ENCODE data around the gene MCTP1. TPM values are rescaled to one million over a fixed set of nuclear protein-coding genes. Genes with fewer than 3 reads are reported as not detected.
A peak's percentile ranks its signal among the peaks of the same experiment; 100 is the strongest.

Gene MCTP1
- total and polyA plus RNA-seq, 4 experiments from 2014 or later, result 0.31 to 0.42 (median 0.39) TPM; not detected in 1

DNA sequence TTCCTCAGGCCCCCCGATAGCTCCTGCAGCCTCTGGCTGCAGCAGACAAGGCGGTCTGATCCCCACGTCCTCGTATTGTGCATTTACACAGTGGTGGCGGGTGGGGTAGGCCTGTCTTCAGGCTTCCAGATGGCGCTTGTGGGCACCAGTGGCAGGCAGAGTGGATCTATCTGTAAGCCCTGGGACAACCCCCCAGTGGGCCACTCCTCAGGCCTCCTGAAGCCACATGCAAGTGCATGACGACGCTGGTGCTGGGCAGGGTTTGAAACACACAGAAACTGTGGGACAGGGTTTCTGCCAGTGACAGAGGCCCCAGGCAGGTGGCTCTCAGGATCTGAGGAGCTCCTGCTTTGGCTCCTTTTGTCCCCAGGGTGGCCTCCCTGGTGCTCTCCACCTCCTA lies 624.4 kb downstream of the MCTP1 start:
- intact Hi-C loops (cut with micrococcal nuclease), result no loop called here
- no peak overlapping the region for H3K4me3 ChIP-seq (ENCODE audit: low read length in 2 of 2)
- ChIA-PET CTCF (ENCODE audit: partially characterized antibody) (no interaction called here), POLR2A (ENCODE audit: partially characterized antibody) (no interaction called here)
- Mint-ChIP-seq H3K9me3 (peaks cover 5 to 39% (median 31%) of the 10 kb centered on the region in 8 donors), H3K27me3 (no peaks in the 10 kb centered on the region), H3K4me3 (no peak overlapping the region), H3K27ac (peak overlapping the region in 1 of 7 donors; percentile 7), H3K36me3 (peaks cover 57 to 67% of the 10 kb centered on the region in 2 donors), H3K4me1 (peaks cover 0 to 6% (median 0%) of the 10 kb centered on the region in 4 donors)
- H3K9me3 ChIP-seq (ENCODE audit: control insufficient read depth in 1 of 2, low read length in 2 of 2), result peaks cover 0 to 8% of the 10 kb centered on the region in 2 donors
- no peaks in the 10 kb centered on the region for H3K27me3 ChIP-seq (ENCODE audit: insufficient read depth, low read length)
- no peak overlapping the region for H3K27ac ChIP-seq (ENCODE audit: low read depth, low read length)
- no peaks in the 10 kb centered on the region for H3K4me1 ChIP-seq (ENCODE audit: insufficient read depth, low read length)
- H3K36me3 ChIP-seq (ENCODE audit: insufficient read depth, low read length), result peaks cover 10% of the 10 kb centered on the region
- DNase-seq, result no peak

DNA sequence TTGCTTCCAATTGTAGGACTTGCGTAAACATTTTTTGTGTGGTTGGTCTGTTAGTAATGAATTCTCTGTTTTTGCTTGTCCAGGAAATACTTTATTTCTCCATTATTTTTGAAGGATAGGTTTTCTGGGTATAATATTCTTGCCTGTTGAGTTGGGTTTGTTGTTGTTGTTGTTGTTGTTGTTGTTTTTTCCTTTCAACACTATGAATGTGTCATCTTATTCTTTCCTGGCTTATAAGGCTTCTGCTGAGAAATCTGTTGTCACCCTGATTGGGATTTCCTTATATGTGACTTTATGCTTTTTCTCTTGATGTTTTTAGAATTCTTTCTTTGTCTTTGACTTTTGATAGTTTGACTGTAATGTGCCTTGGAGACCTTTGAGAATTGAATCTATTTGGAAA lies 626.6 kb downstream of the MCTP1 start:
- Mint-ChIP-seq H3K9me3 (peaks cover 5 to 49% (median 38%) of the 10 kb centered on the region in 8 donors), H3K27me3 (no peaks in the 10 kb centered on the region), H3K27ac (no peak overlapping the region), H3K4me1 (peaks cover 0 to 6% (median 0%) of the 10 kb centered on the region in 4 donors), H3K36me3 (peaks cover 67 to 74% of the 10 kb centered on the region in 2 donors), H3K4me3 (no peak overlapping the region)
- Histone ChIP-seq H3K4me1 (ENCODE audit: insufficient read depth, low read length) (no peaks in the 10 kb centered on the region), H3K27me3 (ENCODE audit: insufficient read depth, low read length) (no peaks in the 10 kb centered on the region), H3K9me3 (ENCODE audit: control insufficient read depth in 1 of 2, low read length in 2 of 2) (peaks cover 0 to 8% of the 10 kb centered on the region in 2 donors), H3K27ac (ENCODE audit: low read depth, low read length) (no peak overlapping the region), H3K4me3 (ENCODE audit: low read length in 2 of 2) (no peak overlapping the region), H3K36me3 (ENCODE audit: insufficient read depth, low read length) (peaks cover 5% of the 10 kb centered on the region)
- CTCF ChIA-PET (ENCODE audit: partially characterized antibody), result interaction anchor here (1.1 kb wide), 1 partner anchor 72 kb away, joined by 3 read pairs; no protein-coding TSS in a partner anchor
- DNase-seq, result no peak
- POLR2A ChIA-PET (ENCODE audit: partially characterized antibody), result no interaction called here
- intact Hi-C loops (cut with micrococcal nuclease), result no loop called here

Other genes starting within 250 kb of the MCTP1 start
- gene FAM81B, start 106.3 kb upstream of the MCTP1 start, total RNA-seq, result not detected
- gene FAM81B, start 106.3 kb upstream of the MCTP1 start, polyA plus RNA-seq, result not detected

Data from CD4-positive, alpha-beta memory T cell (primary cell).